ENCODE data around the gene GBF1. TPM values are rescaled to one million over a fixed set of nuclear protein-coding genes. Genes with fewer than 3 reads are reported as not detected.

Gene GBF1
- polyA plus RNA-seq, 1 of the 3 experiments (the other 2 are of a cell fraction) = 12.3 TPM

DNA sequence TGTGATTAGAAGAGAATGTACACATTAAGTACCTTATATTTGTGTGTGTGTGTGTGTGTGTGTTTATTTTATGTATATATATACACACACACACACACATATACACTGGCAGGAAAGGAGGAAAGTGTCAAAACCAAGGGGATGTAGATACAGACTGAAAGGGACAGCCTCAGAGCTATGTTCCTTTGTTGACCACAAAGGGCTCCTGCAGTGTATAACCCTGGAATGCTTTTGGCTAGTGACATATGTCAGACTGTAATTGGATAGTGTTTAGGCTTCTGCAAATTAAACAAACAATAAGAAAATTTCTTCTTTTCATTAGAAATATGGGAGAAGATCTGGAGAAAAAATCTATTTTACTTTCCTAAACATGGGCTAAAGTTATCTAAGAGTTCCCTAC, 15.9 kb downstream of the GBF1 start:
- Histone ChIP-seq H3K9me3 (no peaks in the 10 kb centered on the region), H3K27ac (ENCODE audit: low read depth in 2 of 2, low read length in 1 of 2) (no peak overlapping the region), H4K20me1 (ENCODE audit: insufficient read depth) (peaks cover 27% of the 10 kb centered on the region), H3K4me2 (no peak overlapping the region), H3K4me1 (ENCODE audit: control insufficient read depth in 1 of 2, insufficient read depth in 2 of 2, low read depth in 1 of 2, low read length in 1 of 2) (no peaks in the 10 kb centered on the region), H3K27me3 (ENCODE audit: insufficient read depth) (no peaks in the 10 kb centered on the region), H3K36me3 (replicated peaks in 1 of 2; ENCODE audit: control insufficient read depth in 1 of 2, insufficient read depth in 2 of 2, low read length in 1 of 2) (peaks cover 22 to 32% of the 10 kb centered on the region in 2 experiments), H3K9me2 (no peaks in the 10 kb centered on the region), H3K9ac (no peak overlapping the region), H2AFZ (ENCODE audit: low read depth) (no peak overlapping the region), H3K4me3 (ENCODE audit: low read depth in 2 of 2, low read length in 1 of 2) (no peak overlapping the region), H3F3A (replicated peaks; ENCODE audit: insufficient read depth) (peaks cover 7% of the 10 kb centered on the region), H3K79me2 (ENCODE audit: insufficient read depth) (peaks cover 74% of the 10 kb centered on the region)
- ChIA-PET CTCF (no interaction called here), POLR2A (no interaction called here)
- TF ChIP-seq, protein P1, sequence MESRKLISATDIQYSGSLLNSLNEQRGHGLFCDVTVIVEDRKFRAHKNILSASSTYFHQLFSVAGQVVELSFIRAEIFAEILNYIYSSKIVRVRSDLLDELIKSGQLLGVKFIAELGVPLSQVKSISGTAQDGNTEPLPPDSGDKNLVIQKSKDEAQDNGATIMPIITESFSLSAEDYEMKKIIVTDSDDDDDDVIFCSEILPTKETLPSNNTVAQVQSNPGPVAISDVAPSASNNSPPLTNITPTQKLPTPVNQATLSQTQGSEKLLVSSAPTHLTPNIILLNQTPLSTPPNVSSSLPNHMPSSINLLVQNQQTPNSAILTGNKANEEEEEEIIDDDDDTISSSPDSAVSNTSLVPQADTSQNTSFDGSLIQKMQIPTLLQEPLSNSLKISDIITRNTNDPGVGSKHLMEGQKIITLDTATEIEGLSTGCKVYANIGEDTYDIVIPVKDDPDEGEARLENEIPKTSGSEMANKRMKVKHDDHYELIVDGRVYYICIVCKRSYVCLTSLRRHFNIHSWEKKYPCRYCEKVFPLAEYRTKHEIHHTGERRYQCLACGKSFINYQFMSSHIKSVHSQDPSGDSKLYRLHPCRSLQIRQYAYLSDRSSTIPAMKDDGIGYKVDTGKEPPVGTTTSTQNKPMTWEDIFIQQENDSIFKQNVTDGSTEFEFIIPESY (IDR thresholded peaks at IDR 0.05; ENCODE audit: borderline replicate concordance, low read depth) = no peak
- TF ChIP-seq ELF1 (IDR thresholded peaks at IDR 0.05) (no peak), SIN3A (IDR thresholded peaks at IDR 0.05; ENCODE audit: borderline replicate concordance, low read depth, low read length) (no peak), SMC3 (IDR thresholded peaks at IDR 0.05; ENCODE audit: low read depth, low read length) (no peak), GATA2 (CRISPR knock-in tag; IDR thresholded peaks at IDR 0.05) (no peak), FOSL2 (IDR thresholded peaks at IDR 0.05; ENCODE audit: borderline replicate concordance, low read depth) (no peak), IRF3 (IDR thresholded peaks at IDR 0.05; ENCODE audit: low read depth, low read length) (no peak), CTCF (IDR thresholded peaks at IDR 0.05) (no peak), YY1 (IDR thresholded peaks at IDR 0.05; ENCODE audit: low read depth) (no peak), MEF2A (IDR thresholded peaks at IDR 0.05; ENCODE audit: borderline replicate concordance, low read depth) (no peak)
- TF ChIP-seq, protein P2, sequence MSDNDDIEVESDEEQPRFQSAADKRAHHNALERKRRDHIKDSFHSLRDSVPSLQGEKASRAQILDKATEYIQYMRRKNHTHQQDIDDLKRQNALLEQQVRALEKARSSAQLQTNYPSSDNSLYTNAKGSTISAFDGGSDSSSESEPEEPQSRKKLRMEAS (IDR thresholded peaks at IDR 0.05; ENCODE audit: low read depth) = no peak
- no peak for DNase-seq

- no peak overlapping the region for H2AFZ ChIP-seq (ENCODE audit: low read depth)
- 90% methylated on average over 6 of the region's 6 CpGs for WGBS (ENCODE audit: low lambda C conversion rate)
- CTCF ChIA-PET = no interaction called here
- POLR2A ChIA-PET = no interaction called here
- H3K9me2 ChIP-seq = no peaks in the 10 kb centered on the region
- peaks cover 10% of the 10 kb centered on the region for H3F3A ChIP-seq (replicated peaks; ENCODE audit: insufficient read depth)
- no peaks in the 10 kb centered on the region for H3K27me3 ChIP-seq (ENCODE audit: insufficient read depth)
- peaks cover 67% of the 10 kb centered on the region for H3K79me2 ChIP-seq (ENCODE audit: insufficient read depth)
- H3K9me3 ChIP-seq = no peaks in the 10 kb centered on the region
- H3K4me2 ChIP-seq = no peak overlapping the region
- H3K27ac ChIP-seq (ENCODE audit: low read depth in 2 of 2, low read length in 1 of 2) = no peak overlapping the region
- DNase-seq = no peak
- peaks cover 22 to 32% of the 10 kb centered on the region in 2 experiments for H3K36me3 ChIP-seq (replicated peaks in 1 of 2; ENCODE audit: control insufficient read depth in 1 of 2, insufficient read depth in 2 of 2, low read length in 1 of 2)
- H3K4me3 ChIP-seq (ENCODE audit: low read depth in 2 of 2, low read length in 1 of 2) = no peak overlapping the region
- no peaks in the 10 kb centered on the region for H3K4me1 ChIP-seq (ENCODE audit: control insufficient read depth in 1 of 2, insufficient read depth in 2 of 2, low read depth in 1 of 2, low read length in 1 of 2)
- H3K9ac ChIP-seq = no peak overlapping the region
- peaks cover 24% of the 10 kb centered on the region for H4K20me1 ChIP-seq (ENCODE audit: insufficient read depth)
- TF ChIP-seq, protein P1 (IDR thresholded peaks at IDR 0.05; ENCODE audit: borderline replicate concordance, low read depth) = no peak
- TF ChIP-seq GABPA (IDR thresholded peaks at IDR 0.05; ENCODE audit: low read depth) = no peak
- TF ChIP-seq, protein P3, sequence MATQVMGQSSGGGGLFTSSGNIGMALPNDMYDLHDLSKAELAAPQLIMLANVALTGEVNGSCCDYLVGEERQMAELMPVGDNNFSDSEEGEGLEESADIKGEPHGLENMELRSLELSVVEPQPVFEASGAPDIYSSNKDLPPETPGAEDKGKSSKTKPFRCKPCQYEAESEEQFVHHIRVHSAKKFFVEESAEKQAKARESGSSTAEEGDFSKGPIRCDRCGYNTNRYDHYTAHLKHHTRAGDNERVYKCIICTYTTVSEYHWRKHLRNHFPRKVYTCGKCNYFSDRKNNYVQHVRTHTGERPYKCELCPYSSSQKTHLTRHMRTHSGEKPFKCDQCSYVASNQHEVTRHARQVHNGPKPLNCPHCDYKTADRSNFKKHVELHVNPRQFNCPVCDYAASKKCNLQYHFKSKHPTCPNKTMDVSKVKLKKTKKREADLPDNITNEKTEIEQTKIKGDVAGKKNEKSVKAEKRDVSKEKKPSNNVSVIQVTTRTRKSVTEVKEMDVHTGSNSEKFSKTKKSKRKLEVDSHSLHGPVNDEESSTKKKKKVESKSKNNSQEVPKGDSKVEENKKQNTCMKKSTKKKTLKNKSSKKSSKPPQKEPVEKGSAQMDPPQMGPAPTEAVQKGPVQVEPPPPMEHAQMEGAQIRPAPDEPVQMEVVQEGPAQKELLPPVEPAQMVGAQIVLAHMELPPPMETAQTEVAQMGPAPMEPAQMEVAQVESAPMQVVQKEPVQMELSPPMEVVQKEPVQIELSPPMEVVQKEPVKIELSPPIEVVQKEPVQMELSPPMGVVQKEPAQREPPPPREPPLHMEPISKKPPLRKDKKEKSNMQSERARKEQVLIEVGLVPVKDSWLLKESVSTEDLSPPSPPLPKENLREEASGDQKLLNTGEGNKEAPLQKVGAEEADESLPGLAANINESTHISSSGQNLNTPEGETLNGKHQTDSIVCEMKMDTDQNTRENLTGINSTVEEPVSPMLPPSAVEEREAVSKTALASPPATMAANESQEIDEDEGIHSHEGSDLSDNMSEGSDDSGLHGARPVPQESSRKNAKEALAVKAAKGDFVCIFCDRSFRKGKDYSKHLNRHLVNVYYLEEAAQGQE (IDR thresholded peaks at IDR 0.05; ENCODE audit: low read depth, low read length) = no peak
- TF ChIP-seq ELF1 (IDR thresholded peaks at IDR 0.05) = no peak
- no peak for TF ChIP-seq RFX5 (IDR thresholded peaks at IDR 0.05; ENCODE audit: low read length)
- no peak for TF ChIP-seq GATA2 (CRISPR knock-in tag; IDR thresholded peaks at IDR 0.05)
- no peak for TF ChIP-seq RAD21 (IDR thresholded peaks at IDR 0.05; ENCODE audit: low read length)
- no peak for TF ChIP-seq NRF1 (IDR thresholded peaks at IDR 0.05; ENCODE audit: low read depth, low read length)
Measured at GRCh38 chr10:102261842-102262241, 16.5 kb downstream of the GBF1 start.
